Measurements from ENCODE around the gene RAB38.

Gene RAB38

GRCh38 chr11:88188932-88189253 is 13.7 kb upstream of the RAB38 start:
- Histone ChIP-seq H3K27ac (ENCODE audit: low read length) (no peak overlapping the region), H3K36me3 (ENCODE audit: control insufficient read depth, low read depth, low read length) (no peaks in the 10 kb centered on the region), H3K9me3 (ENCODE audit: control insufficient read depth, low read depth, low read length) (no peaks in the 10 kb centered on the region), H3K27me3 (ENCODE audit: control insufficient read depth, insufficient read depth, low read length) (no peaks in the 10 kb centered on the region), H3K4me3 (ENCODE audit: low read length) (no peak overlapping the region), H3K4me1 (ENCODE audit: control insufficient read depth, low read depth, low read length) (no peaks in the 10 kb centered on the region), H3K9ac (ENCODE audit: low read length) (no peak overlapping the region)

- no peaks in the 10 kb centered on the region for H3K4me1 ChIP-seq (ENCODE audit: control insufficient read depth, low read depth, low read length)
These were observed 13.1 kb upstream of the RAB38 start for GRCh38 chr11:88188251-88188931.

GRCh38 chr11:88183233-88183632 is 8.0 kb upstream of the RAB38 start:
- Histone ChIP-seq H3K4me1 (ENCODE audit: control insufficient read depth, low read depth, low read length) (peaks cover 5% of the 10 kb centered on the region), H3K36me3 (ENCODE audit: control insufficient read depth, low read depth, low read length) (no peaks in the 10 kb centered on the region), H3K9ac (ENCODE audit: low read length) (no peak overlapping the region), H3K9me3 (ENCODE audit: control insufficient read depth, low read depth, low read length) (no peaks in the 10 kb centered on the region), H3K4me3 (ENCODE audit: low read length) (no peak overlapping the region), H3K27me3 (ENCODE audit: control insufficient read depth, insufficient read depth, low read length) (no peaks in the 10 kb centered on the region), H3K27ac (ENCODE audit: low read length) (no peak overlapping the region)

More at GRCh38 chr11:88188251-88188931, 13.1 kb upstream of the RAB38 start:
- Histone ChIP-seq H3K27me3 (ENCODE audit: control insufficient read depth, insufficient read depth, low read length) (no peaks in the 10 kb centered on the region), H3K9ac (ENCODE audit: low read length) (no peak overlapping the region), H3K36me3 (ENCODE audit: control insufficient read depth, low read depth, low read length) (no peaks in the 10 kb centered on the region), H3K27ac (ENCODE audit: low read length) (no peak overlapping the region), H3K4me3 (ENCODE audit: low read length) (no peak overlapping the region), H3K9me3 (ENCODE audit: control insufficient read depth, low read depth, low read length) (no peaks in the 10 kb centered on the region)

- no peaks in the 10 kb centered on the region for H3K9me3 ChIP-seq (ENCODE audit: control insufficient read depth, low read depth, low read length)
- no peak overlapping the region for H3K9ac ChIP-seq (ENCODE audit: low read length)
- no peak overlapping the region for H3K27ac ChIP-seq (ENCODE audit: low read length)
- H3K4me1 ChIP-seq (ENCODE audit: control insufficient read depth, low read depth, low read length) = peaks cover 5% of the 10 kb centered on the region
- no peaks in the 10 kb centered on the region for H3K27me3 ChIP-seq (ENCODE audit: control insufficient read depth, insufficient read depth, low read length)
- H3K36me3 ChIP-seq (ENCODE audit: control insufficient read depth, low read depth, low read length) = no peaks in the 10 kb centered on the region
- H3K4me3 ChIP-seq (ENCODE audit: low read length) = no peak overlapping the region
These were observed 6.5 kb upstream of the RAB38 start for GRCh38 chr11:88181776-88182175.

GRCh38 chr11:88179971-88180629 is 4.9 kb upstream of the RAB38 start:
- Histone ChIP-seq H3K9me3 (ENCODE audit: control insufficient read depth, low read depth, low read length) (no peaks in the 10 kb centered on the region), H3K27ac (ENCODE audit: low read length) (no peak overlapping the region), H3K27me3 (ENCODE audit: control insufficient read depth, insufficient read depth, low read length) (no peaks in the 10 kb centered on the region), H3K36me3 (ENCODE audit: control insufficient read depth, low read depth, low read length) (no peaks in the 10 kb centered on the region), H3K4me3 (ENCODE audit: low read length) (no peak overlapping the region), H3K9ac (ENCODE audit: low read length) (no peak overlapping the region), H3K4me1 (ENCODE audit: control insufficient read depth, low read depth, low read length) (peaks cover 9% of the 10 kb centered on the region)

GRCh38 chr11:88179141-88179540 is 3.9 kb upstream of the RAB38 start:
- peaks cover 6% of the 10 kb centered on the region for H3K27me3 ChIP-seq (ENCODE audit: control insufficient read depth, insufficient read depth, low read length)
- H3K9ac ChIP-seq (ENCODE audit: low read length) = no peak overlapping the region
- H3K4me1 ChIP-seq (ENCODE audit: control insufficient read depth, low read depth, low read length) = peaks cover 13% of the 10 kb centered on the region
- no peak overlapping the region for H3K27ac ChIP-seq (ENCODE audit: low read length)
- H3K9me3 ChIP-seq (ENCODE audit: control insufficient read depth, low read depth, low read length) = no peaks in the 10 kb centered on the region
- H3K4me3 ChIP-seq (ENCODE audit: low read length) = no peak overlapping the region
- H3K36me3 ChIP-seq (ENCODE audit: control insufficient read depth, low read depth, low read length) = no peaks in the 10 kb centered on the region

GRCh38 chr11:88178191-88178590 is 2.9 kb upstream of the RAB38 start:
- Histone ChIP-seq H3K27ac (ENCODE audit: low read length) (no peak overlapping the region), H3K4me3 (ENCODE audit: low read length) (no peak overlapping the region), H3K9me3 (ENCODE audit: control insufficient read depth, low read depth, low read length) (no peaks in the 10 kb centered on the region), H3K36me3 (ENCODE audit: control insufficient read depth, low read depth, low read length) (no peaks in the 10 kb centered on the region), H3K4me1 (ENCODE audit: control insufficient read depth, low read depth, low read length) (peaks cover 18% of the 10 kb centered on the region), H3K27me3 (ENCODE audit: control insufficient read depth, insufficient read depth, low read length) (peaks cover 12% of the 10 kb centered on the region), H3K9ac (ENCODE audit: low read length) (no peak overlapping the region)

- no peak overlapping the region for H3K9ac ChIP-seq (ENCODE audit: low read length)
These were observed 379 bp upstream of the RAB38 start for GRCh38 chr11:88175569-88176075.

GRCh38 chr11:88173956-88174355 is 1.3 kb downstream of the RAB38 start:
- H3K9ac ChIP-seq (ENCODE audit: low read length) = no peak overlapping the region
- peak overlapping the region; percentile 77 for H3K4me3 ChIP-seq (ENCODE audit: low read length)
- peaks cover 13% of the 10 kb centered on the region for H3K4me1 ChIP-seq (ENCODE audit: control insufficient read depth, low read depth, low read length)
- H3K9me3 ChIP-seq (ENCODE audit: control insufficient read depth, low read depth, low read length) = no peaks in the 10 kb centered on the region
- H3K27me3 ChIP-seq (ENCODE audit: control insufficient read depth, insufficient read depth, low read length) = peaks cover 12% of the 10 kb centered on the region
- H3K36me3 ChIP-seq (ENCODE audit: control insufficient read depth, low read depth, low read length) = no peaks in the 10 kb centered on the region
- H3K27ac ChIP-seq (ENCODE audit: low read length) = no peak overlapping the region

More at GRCh38 chr11:88175569-88176075, 379 bp upstream of the RAB38 start:
- Histone ChIP-seq H3K4me3 (ENCODE audit: low read length) (peak overlapping the region; percentile 78), H3K36me3 (ENCODE audit: control insufficient read depth, low read depth, low read length) (no peaks in the 10 kb centered on the region), H3K27me3 (ENCODE audit: control insufficient read depth, insufficient read depth, low read length) (peaks cover 12% of the 10 kb centered on the region), H3K9me3 (ENCODE audit: control insufficient read depth, low read depth, low read length) (no peaks in the 10 kb centered on the region), H3K4me1 (ENCODE audit: control insufficient read depth, low read depth, low read length) (peaks cover 18% of the 10 kb centered on the region), H3K27ac (ENCODE audit: low read length) (no peak overlapping the region)

GRCh38 chr11:88171982-88172381 is 3.3 kb downstream of the RAB38 start:
- Histone ChIP-seq H3K9me3 (ENCODE audit: control insufficient read depth, low read depth, low read length) (no peaks in the 10 kb centered on the region), H3K27ac (ENCODE audit: low read length) (no peak overlapping the region), H3K36me3 (ENCODE audit: control insufficient read depth, low read depth, low read length) (no peaks in the 10 kb centered on the region), H3K9ac (ENCODE audit: low read length) (no peak overlapping the region), H3K27me3 (ENCODE audit: control insufficient read depth, insufficient read depth, low read length) (peaks cover 12% of the 10 kb centered on the region), H3K4me3 (ENCODE audit: low read length) (no peak overlapping the region), H3K4me1 (ENCODE audit: control insufficient read depth, low read depth, low read length) (peaks cover 13% of the 10 kb centered on the region)

- H3K9me3 ChIP-seq (ENCODE audit: control insufficient read depth, low read depth, low read length) = no peaks in the 10 kb centered on the region
- peaks cover 12% of the 10 kb centered on the region for H3K27me3 ChIP-seq (ENCODE audit: control insufficient read depth, insufficient read depth, low read length)
- H3K27ac ChIP-seq (ENCODE audit: low read length) = no peak overlapping the region
- H3K36me3 ChIP-seq (ENCODE audit: control insufficient read depth, low read depth, low read length) = no peaks in the 10 kb centered on the region
- peaks cover 10% of the 10 kb centered on the region for H3K4me1 ChIP-seq (ENCODE audit: control insufficient read depth, low read depth, low read length)
- no peak overlapping the region for H3K4me3 ChIP-seq (ENCODE audit: low read length)
- no peak overlapping the region for H3K9ac ChIP-seq (ENCODE audit: low read length)
These were observed 4.6 kb downstream of the RAB38 start for GRCh38 chr11:88170673-88171072.

- Histone ChIP-seq H3K36me3 (ENCODE audit: control insufficient read depth, low read depth, low read length) (no peaks in the 10 kb centered on the region), H3K9ac (ENCODE audit: low read length) (no peak overlapping the region), H3K4me3 (ENCODE audit: low read length) (no peak overlapping the region), H3K27ac (ENCODE audit: low read length) (no peak overlapping the region), H3K27me3 (ENCODE audit: control insufficient read depth, insufficient read depth, low read length) (peaks cover 12% of the 10 kb centered on the region), H3K9me3 (ENCODE audit: control insufficient read depth, low read depth, low read length) (no peaks in the 10 kb centered on the region), H3K4me1 (ENCODE audit: control insufficient read depth, low read depth, low read length) (peaks cover 10% of the 10 kb centered on the region)
These were observed 5.4 kb downstream of the RAB38 start for GRCh38 chr11:88169881-88170280.

Data from iPS-18a (cell line).